ENCODE measurements around the gene AVL9. TPM values are rescaled to one million over a fixed set of nuclear protein-coding genes. Genes with fewer than 3 reads are reported as not detected.

The AVL9 gene
- total RNA-seq, 2 donors from 2014 or later, result 56.2 to 62.5 TPM

- ATAC-seq (no peak), DNase-seq (ENCODE audit: low spot score in 2 of 2) (no peak)
- H3K9me3 Mint-ChIP-seq, result peaks cover 8 to 27% of the 10 kb centered on the region in 2 donors
- peak overlapping the region; percentile 85 to 88 for H3K27ac Mint-ChIP-seq
- peaks cover 28 to 70% of the 10 kb centered on the region in 2 donors for H3K36me3 Mint-ChIP-seq
These were observed 21.3 kb downstream of the AVL9 start for GRCh38 chr7:32516551-32517100.

DNA sequence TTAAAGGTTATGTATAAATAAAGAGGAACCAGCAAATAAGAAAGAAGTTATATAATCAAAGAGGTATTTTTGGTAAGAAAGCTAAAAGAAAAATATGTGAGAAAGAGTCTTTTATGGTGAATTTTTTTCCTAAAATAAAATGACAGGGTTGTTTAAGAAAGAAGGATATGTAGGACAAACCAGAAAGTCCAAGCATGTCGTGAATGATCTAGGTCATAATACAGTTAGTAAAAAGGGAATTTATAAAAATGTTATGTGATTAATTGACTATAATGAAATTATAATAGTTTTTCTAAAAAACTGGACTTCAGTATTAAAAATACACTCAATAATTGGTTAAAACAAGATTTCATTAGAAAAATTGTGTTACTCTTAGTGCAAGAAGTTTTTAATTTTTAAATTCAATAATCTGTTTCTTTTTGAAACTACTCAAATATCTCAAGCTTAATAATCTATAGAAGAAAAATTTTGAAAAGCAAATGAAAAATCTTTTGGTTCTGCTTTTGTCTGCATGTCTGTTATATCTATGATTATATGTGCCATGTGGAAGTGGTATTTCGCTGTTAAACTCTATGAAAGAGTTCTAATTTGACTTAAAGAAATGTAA is 23.3 kb downstream of the AVL9 start:
- Mint-ChIP-seq H3K36me3 (peaks cover 37 to 67% of the 10 kb centered on the region in 2 donors), H3K9me3 (peaks cover 8 to 37% of the 10 kb centered on the region in 2 donors), H3K27ac (no peak overlapping the region)
- ATAC-seq, result no peak
- DNase-seq (ENCODE audit: low spot score in 2 of 2), result no peak

GRCh38 chr7:32519763-32520162 is 24.5 kb downstream of the AVL9 start:
- DNase-seq (ENCODE audit: low spot score in 2 of 2) (no peak), ATAC-seq (peak; percentile 25 to 85)
- peak overlapping the region in 1 of 2 donors; percentile 23 for H3K27ac Mint-ChIP-seq
- peaks cover 8 to 33% of the 10 kb centered on the region in 2 donors for H3K9me3 Mint-ChIP-seq
- peaks cover 37 to 56% of the 10 kb centered on the region in 2 donors for H3K36me3 Mint-ChIP-seq

DNA sequence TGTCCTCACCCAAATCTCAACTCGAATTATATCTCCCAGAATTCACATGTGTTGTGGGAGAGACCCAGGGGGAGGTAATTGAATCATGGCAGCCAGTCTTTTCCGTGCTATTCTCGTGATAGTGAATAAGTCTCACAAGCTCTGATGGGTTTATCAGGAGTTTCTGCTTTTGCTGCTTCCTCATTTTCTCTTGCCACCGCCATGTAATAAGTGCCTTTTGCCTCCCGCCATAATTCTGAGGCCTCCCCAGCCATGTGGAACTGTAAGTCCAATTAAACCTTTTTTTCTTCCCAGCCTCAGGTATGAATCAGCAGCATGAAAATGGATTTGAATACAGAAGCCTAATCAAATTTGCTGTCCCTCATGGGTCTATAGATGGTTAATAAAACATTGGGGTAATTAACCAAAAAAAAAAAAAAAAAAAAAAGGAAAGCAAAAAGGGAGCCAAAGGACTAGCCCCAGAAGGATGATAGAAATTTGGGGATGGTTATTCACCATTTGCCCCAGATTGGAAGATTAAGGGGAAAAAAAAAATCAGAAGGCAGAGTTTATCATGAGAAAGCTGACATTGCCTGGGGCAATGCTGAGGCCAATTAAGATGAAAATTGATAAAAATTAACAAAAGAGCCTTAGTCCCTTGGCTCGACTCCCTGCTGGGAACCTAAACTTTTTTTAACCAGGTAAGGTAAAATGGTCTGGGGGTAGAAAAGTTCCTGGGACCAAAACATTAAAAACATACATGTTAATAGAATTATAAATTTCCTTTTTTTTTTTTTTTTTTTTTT is 27.6 kb downstream of the AVL9 start:
- peaks cover 8 to 27% of the 10 kb centered on the region in 2 donors for H3K9me3 Mint-ChIP-seq
- DNase-seq (ENCODE audit: low spot score in 2 of 2) (no peak), ATAC-seq (no peak)
- H3K27ac Mint-ChIP-seq, result peak overlapping the region in 1 of 2 donors; percentile 22
- peaks cover 28 to 36% of the 10 kb centered on the region in 2 donors for H3K36me3 Mint-ChIP-seq

GRCh38 chr7:32524631-32525030 is 29.3 kb downstream of the AVL9 start:
- peaks cover 8 to 25% of the 10 kb centered on the region in 2 donors for H3K9me3 Mint-ChIP-seq
- ATAC-seq (no peak), DNase-seq (ENCODE audit: low spot score in 2 of 2) (no peak)
- H3K36me3 Mint-ChIP-seq, result peaks cover 27 to 33% of the 10 kb centered on the region in 2 donors
- no peak overlapping the region for H3K27ac Mint-ChIP-seq

GRCh38 chr7:32525839-32526238 is 30.6 kb downstream of the AVL9 start:
- ATAC-seq (no peak), DNase-seq (ENCODE audit: low spot score in 2 of 2) (no peak)
- Mint-ChIP-seq H3K27ac (no peak overlapping the region), H3K36me3 (peaks cover 15 to 21% of the 10 kb centered on the region in 2 donors), H3K9me3 (peaks cover under 1 to 15% of the 10 kb centered on the region in 2 donors)

- Mint-ChIP-seq H3K36me3 (peaks cover 5 to 22% of the 10 kb centered on the region in 2 donors), H3K9me3 (no peaks in the 10 kb centered on the region), H3K27ac (no peak overlapping the region)
- ATAC-seq (no peak), DNase-seq (ENCODE audit: low spot score in 2 of 2) (no peak)
These were observed 36.1 kb downstream of the AVL9 start for GRCh38 chr7:32531402-32531801.

- H3K36me3 Mint-ChIP-seq, result peaks cover 5 to 22% of the 10 kb centered on the region in 2 donors
- no peaks in the 10 kb centered on the region for H3K9me3 Mint-ChIP-seq
- H3K27ac Mint-ChIP-seq, result no peak overlapping the region
- DNase-seq (ENCODE audit: low spot score in 2 of 2) (no peak), ATAC-seq (no peak)
These were observed 36.8 kb downstream of the AVL9 start for GRCh38 chr7:32532086-32532485.

DNA sequence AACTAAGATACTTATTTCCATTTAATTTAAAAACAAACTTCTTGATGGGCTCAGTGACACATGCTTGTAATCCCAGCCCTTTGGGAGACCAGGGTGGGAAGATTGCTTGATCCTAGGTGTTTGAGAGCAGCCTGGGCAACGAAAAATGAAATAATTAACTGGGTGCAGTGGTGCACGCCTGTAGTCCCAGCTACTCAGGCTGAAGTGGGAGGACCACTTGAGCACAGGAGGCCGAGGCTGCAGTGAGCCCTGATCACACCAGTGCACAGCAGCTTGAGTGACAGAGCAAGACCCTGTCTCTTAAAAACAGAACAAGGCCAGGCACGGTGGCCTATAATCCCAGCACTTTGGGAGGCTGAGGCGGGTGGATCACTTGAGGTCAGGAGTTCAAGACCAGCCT is 37.4 kb downstream of the AVL9 start:
- no peak for DNase-seq (ENCODE audit: low spot score in 2 of 2)
- Mint-ChIP-seq H3K36me3 (peaks cover 5 to 22% of the 10 kb centered on the region in 2 donors), H3K27ac (no peak overlapping the region), H3K9me3 (no peaks in the 10 kb centered on the region)
- ATAC-seq, result no peak

- no peaks in the 10 kb centered on the region for H3K9me3 Mint-ChIP-seq
- peaks cover 5 to 23% of the 10 kb centered on the region in 2 donors for H3K36me3 Mint-ChIP-seq
- no peak for ATAC-seq
- H3K27ac Mint-ChIP-seq, result no peak overlapping the region
- DNase-seq (ENCODE audit: low spot score in 2 of 2), result no peak
These were observed 38.2 kb downstream of the AVL9 start for GRCh38 chr7:32533276-32534029.

DNA sequence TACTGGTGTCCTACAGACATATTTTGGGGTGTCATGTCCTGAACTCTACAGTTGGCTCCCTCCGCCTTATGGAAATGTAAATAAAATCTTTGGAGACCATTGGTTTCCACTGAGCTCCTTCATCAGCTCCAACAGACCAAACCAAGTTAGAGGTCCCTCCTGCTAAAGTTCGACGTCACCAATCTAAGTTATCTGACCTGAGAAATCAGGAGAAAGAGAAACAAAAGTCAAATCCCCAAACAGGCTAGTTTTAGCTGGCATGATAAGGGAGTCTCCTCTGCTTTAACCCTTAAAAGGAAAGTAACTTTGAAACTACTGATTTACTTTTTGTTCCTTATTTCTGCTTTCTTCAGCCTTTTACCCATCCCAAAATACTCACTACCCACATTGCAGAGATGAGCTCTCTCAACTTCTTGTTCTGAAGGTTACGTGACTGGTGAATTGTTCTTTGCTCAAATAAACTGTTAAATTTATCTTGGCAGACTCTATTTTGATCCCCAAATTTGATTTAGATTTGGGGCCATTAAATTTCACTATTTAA is 39.9 kb downstream of the AVL9 start:
- ATAC-seq (no peak), DNase-seq (ENCODE audit: low spot score in 2 of 2) (no peak)
- Mint-ChIP-seq H3K9me3 (no peaks in the 10 kb centered on the region), H3K36me3 (peaks cover 5 to 26% of the 10 kb centered on the region in 2 donors), H3K27ac (no peak overlapping the region)

DNA sequence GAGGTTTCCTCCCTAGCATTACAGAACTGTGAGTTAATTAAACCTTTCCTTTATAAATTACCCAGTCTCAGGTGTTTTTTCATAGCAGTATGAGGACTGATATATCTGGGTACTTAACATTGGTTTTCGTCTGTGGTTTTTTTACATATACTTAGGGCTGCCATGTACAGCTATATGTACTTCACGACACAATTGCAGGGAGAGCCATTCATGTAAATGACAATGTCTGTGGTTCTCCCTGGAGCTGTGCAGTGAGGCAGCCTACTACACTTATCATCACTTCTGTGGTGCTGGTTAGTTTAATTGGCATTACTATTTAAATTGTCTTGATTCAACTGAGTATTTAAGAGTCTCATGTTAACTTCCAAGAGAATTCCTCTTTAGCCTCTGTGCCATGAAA is 40.7 kb downstream of the AVL9 start:
- H3K36me3 Mint-ChIP-seq, result peaks cover 5 to 25% of the 10 kb centered on the region in 2 donors
- H3K27ac Mint-ChIP-seq, result no peak overlapping the region
- H3K9me3 Mint-ChIP-seq, result no peaks in the 10 kb centered on the region
- ATAC-seq (peak in 1 of 2 donors; percentile 24), DNase-seq (ENCODE audit: low spot score in 2 of 2) (no peak)

DNA sequence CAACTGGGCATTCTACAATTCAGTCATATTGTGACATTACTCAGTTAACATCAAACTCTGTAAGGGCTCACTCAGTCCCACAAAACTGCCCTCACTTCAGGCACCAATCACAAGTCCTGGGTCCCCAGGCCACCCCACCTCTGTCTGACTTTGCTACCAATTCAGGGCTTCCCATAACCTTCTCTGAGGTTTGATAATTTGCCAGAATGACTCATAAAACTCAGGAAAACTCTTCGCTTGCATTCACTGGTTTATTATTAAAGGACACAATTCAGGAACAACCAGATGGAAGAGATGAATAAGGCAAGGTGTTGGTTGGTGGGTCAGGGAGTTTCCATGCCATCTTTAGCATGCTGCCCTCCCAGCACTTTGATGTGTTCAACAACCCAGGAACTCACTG is 41.3 kb downstream of the AVL9 start:
- DNase-seq (ENCODE audit: low spot score in 2 of 2) (no peak), ATAC-seq (peak in 1 of 2 donors; percentile 53)
- H3K9me3 Mint-ChIP-seq, result no peaks in the 10 kb centered on the region
- H3K27ac Mint-ChIP-seq, result no peak overlapping the region
- H3K36me3 Mint-ChIP-seq, result peaks cover 5 to 19% of the 10 kb centered on the region in 2 donors

GRCh38 chr7:32537760-32538159 is 42.5 kb downstream of the AVL9 start:
- DNase-seq (ENCODE audit: low spot score in 2 of 2), result no peak
- ATAC-seq, result no peak
- no peaks in the 10 kb centered on the region for H3K9me3 Mint-ChIP-seq
- no peak overlapping the region for H3K27ac Mint-ChIP-seq
- H3K36me3 Mint-ChIP-seq, result peaks cover 0 to 15% of the 10 kb centered on the region in 2 donors

GRCh38 chr7:32539366-32539765 is 44.1 kb downstream of the AVL9 start:
- Mint-ChIP-seq H3K36me3 (peaks cover 0 to 20% of the 10 kb centered on the region in 2 donors), H3K9me3 (no peaks in the 10 kb centered on the region), H3K27ac (no peak overlapping the region)
- ATAC-seq, result no peak
- DNase-seq (ENCODE audit: low spot score in 2 of 2), result no peak

- DNase-seq (ENCODE audit: low spot score in 2 of 2) (no peak), ATAC-seq (peak; percentile 46 to 79)
- Mint-ChIP-seq H3K36me3 (peaks cover 0 to 20% of the 10 kb centered on the region in 2 donors), H3K27ac (no peak overlapping the region), H3K9me3 (no peaks in the 10 kb centered on the region)
These were observed 44.7 kb downstream of the AVL9 start for GRCh38 chr7:32539919-32540531.

All from activated naive CD4-positive, alpha-beta T cell treated with anti-CD3 and anti-CD28 coated beads, Interleukin-2, amount 50 U/mL, for 72 hours (primary cell).